ENCODE measurements around the gene PHLDA2. TPM values are rescaled to one million over a fixed set of nuclear protein-coding genes. Genes with fewer than 3 reads are reported as not detected.

Gene PHLDA2
- total and polyA plus RNA-seq, 2 of the 13 experiments (the other 11 are each of a cell fraction or from before 2014, with no cell fraction given) = 0.55 to 0.78 TPM

GRCh38 chr11:2901854-2902783 is 27.1 kb downstream of the PHLDA2 start (continued):
- TF ChIP-seq NCOA5 (CRISPR knock-in tag; IDR thresholded peaks at IDR 0.05) (no peak), NFE2L1 (CRISPR knock-in tag; IDR thresholded peaks at IDR 0.05; ENCODE audit: borderline replicate concordance) (no peak), MTF1 (CRISPR knock-in tag; IDR thresholded peaks at IDR 0.05) (no peak), KLF12 (CRISPR knock-in tag; IDR thresholded peaks at IDR 0.05; ENCODE audit: borderline replicate concordance) (peak; percentile 19; the same call in 1 of the 2 replicates), PRDM15 (CRISPR knock-in tag; IDR thresholded peaks at IDR 0.05) (peak; percentile 44; the same call in 1 of the 2 replicates), HNF4G (IDR thresholded peaks at IDR 0.05; ENCODE audit: borderline replicate concordance, low read depth, low read length) (0 out of 2 replicates have a peak, but pooled peaks have one; percentile 13), HNF4G (CRISPR knock-in tag; IDR thresholded peaks at IDR 0.05; ENCODE audit: borderline replicate concordance, low read depth) (no peak), CREBL2 (CRISPR knock-in tag; IDR thresholded peaks at IDR 0.05; ENCODE audit: borderline replicate concordance) (no peak), MAX (IDR thresholded peaks at IDR 0.05) (peak; percentile 34; the same call in 1 of the 2 replicates), SP4 (CRISPR knock-in tag; IDR thresholded peaks at IDR 0.05) (peak; percentile 77), MAZ (IDR thresholded peaks at IDR 0.05; ENCODE audit: borderline replicate concordance, low read depth, low read length) (no peak), MAZ (CRISPR knock-in tag; IDR thresholded peaks at IDR 0.05; ENCODE audit: low read depth) (peak; percentile 66; the same call in 1 of the 2 replicates), HDAC1 (CRISPR knock-in tag; IDR thresholded peaks at IDR 0.05) (peak; percentile 60; the same call in 1 of the 2 replicates), GABPA (IDR thresholded peaks at IDR 0.05; ENCODE audit: low read depth, low read length) (no peak), GABPA (CRISPR knock-in tag; IDR thresholded peaks at IDR 0.05; ENCODE audit: low read depth) (peak; percentile 50), ZBTB44 (CRISPR knock-in tag; IDR thresholded peaks at IDR 0.05) (no peak), MIXL1 (CRISPR knock-in tag; IDR thresholded peaks at IDR 0.05) (no peak), MXD3 (CRISPR knock-in tag; IDR thresholded peaks at IDR 0.05) (no peak), SRY (CRISPR knock-in tag; IDR thresholded peaks at IDR 0.05) (no peak), PHF21A (CRISPR knock-in tag; IDR thresholded peaks at IDR 0.05) (no peak), NR3C1 (CRISPR knock-in tag; IDR thresholded peaks at IDR 0.05) (no peak), RFX1 (IDR thresholded peaks at IDR 0.05) (no peak), POLR2AphosphoS5 (IDR thresholded peaks at IDR 0.05; ENCODE audit: low read depth, low read length) (0 out of 2 replicates have a peak, but pooled peaks have one; percentile 25), LCORL (IDR thresholded peaks at IDR 0.05) (no peak), LCORL (CRISPR knock-in tag; IDR thresholded peaks at IDR 0.05) (0 out of 2 replicates have a peak, but pooled peaks have one; percentile 17)

All from HepG2 (cell line).